Activated CD4-positive, alpha-beta T cell treated with anti-CD3 and anti-CD28 coated beads, Interleukin-2, amount 10 ng/mL, durations not matched to agents 7 days and 5 days (primary cell): ENCODE data around the gene ASAP2. TPM values are rescaled to one million over a fixed set of nuclear protein-coding genes. Genes with fewer than 3 reads are reported as not detected.

Experiments
- CTCF ChIA-PET: fragments of 350-600 bp; sonication (Branson Sonifier 250); formaldehyde crosslinking; loops from one replicate; lab custom pipeline; 2021; ENCODE audit warnings: antibody characterized with exemption; lab: Charles Lee
- POLR2A ChIA-PET: fragments of 350-600 bp; sonication (Branson Sonifier 250); formaldehyde crosslinking; loops from one replicate; lab custom pipeline; 2021; ENCODE audit warnings: antibody characterized with exemption; lab: Charles Lee
- DNase-seq: peaks from one replicate; pipeline ENCODE4 v3.0.0-alpha.2; 2020
- H3K27ac Mint-ChIP-seq: one replicate; pipeline ENCODE4 v1.8.0; 2021; ENCODE audit warnings: mild to moderate bottlenecking, moderate library complexity, mixed read lengths
- H3K27me3 Mint-ChIP-seq: one replicate; pipeline ENCODE4 v1.8.0; 2021; ENCODE audit warnings: mixed read lengths
- H3K36me3 Mint-ChIP-seq: one replicate; pipeline ENCODE4 v1.8.0; 2021; ENCODE audit warnings: low read depth, mixed read lengths
- H3K4me1 Mint-ChIP-seq: one replicate; pipeline ENCODE4 v1.8.0; 2021; ENCODE audit warnings: mixed read lengths
- H3K4me3 Mint-ChIP-seq: one replicate; pipeline ENCODE4 v1.8.0; 2021; ENCODE audit warnings: mild to moderate bottlenecking, moderate library complexity, mixed read lengths
- H3K9me3 Mint-ChIP-seq: one replicate; pipeline ENCODE4 v1.8.0; 2021; ENCODE audit warnings: mixed read lengths
- total RNA-seq, 2 experiments: library from RNA; stranded (reverse); gene quantifications; one replicate each; pipeline ENCODE4 v1.2.3, GENCODE V29; 2021

The ASAP2 gene
- total RNA-seq, 2 experiments from 2014 or later = 0.17 to 0.25 TPM

DNA sequence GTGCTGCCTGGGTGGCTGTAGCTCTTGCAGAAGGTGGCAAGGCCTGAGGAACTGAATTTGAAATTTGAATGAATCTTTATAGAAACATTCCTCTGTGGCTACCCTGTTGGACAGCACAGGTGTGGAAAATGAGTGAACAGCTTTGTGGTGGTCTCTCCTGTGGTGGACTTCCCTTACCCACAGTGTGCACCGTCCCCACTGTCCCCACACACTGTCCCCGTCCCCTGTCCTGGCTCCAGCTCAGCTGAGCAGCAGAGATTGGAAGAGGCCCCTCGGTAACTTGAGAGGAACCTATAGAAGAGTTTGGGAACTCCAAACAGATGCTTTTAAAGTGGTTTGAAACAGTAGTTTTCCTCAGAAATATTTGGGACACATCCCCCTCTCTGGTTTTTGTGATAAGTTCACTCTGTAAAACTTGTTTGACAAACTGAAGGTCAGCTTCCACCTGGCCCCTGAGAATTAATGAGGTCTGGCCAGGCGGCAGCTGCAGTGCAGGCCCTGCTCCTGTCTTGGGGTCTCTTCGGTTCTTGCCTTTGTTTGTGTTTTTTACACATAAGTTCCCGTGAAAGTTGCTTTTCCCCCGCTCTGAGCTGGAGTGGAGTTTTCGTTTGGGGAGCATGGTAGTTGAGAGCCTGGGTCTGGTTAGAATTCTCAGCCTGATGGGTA lies 63.2 kb downstream of the ASAP2 start:
- H3K4me3 Mint-ChIP-seq = no peak overlapping the region
- no peak for DNase-seq
- no peaks in the 10 kb centered on the region for H3K36me3 Mint-ChIP-seq
- peaks cover 12% of the 10 kb centered on the region for H3K27me3 Mint-ChIP-seq
- no peak overlapping the region for H3K27ac Mint-ChIP-seq
- H3K4me1 Mint-ChIP-seq = no peaks in the 10 kb centered on the region
- CTCF ChIA-PET = no interaction called here
- no peaks in the 10 kb centered on the region for H3K9me3 Mint-ChIP-seq
- POLR2A ChIA-PET = no interaction called here

DNA sequence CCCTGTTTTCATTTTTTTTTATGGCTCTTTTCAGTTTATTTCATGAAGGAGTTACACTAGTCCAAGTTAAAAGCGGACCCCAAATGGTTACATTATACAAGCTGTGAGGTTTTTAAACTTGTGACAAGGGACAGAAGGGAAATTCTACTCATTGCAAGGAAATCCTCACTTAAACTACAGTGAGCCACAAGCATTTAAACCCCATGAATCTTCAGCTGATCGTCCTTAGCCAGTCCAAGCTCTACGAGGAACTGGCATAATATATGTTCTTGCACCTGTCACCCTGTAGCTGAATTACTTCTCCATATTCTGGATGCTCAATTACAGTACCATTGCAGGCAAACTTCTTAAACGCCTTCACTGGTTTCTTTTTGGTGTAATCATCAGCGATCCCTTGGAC lies 64.5 kb downstream of the ASAP2 start:
- DNase-seq = no peak
- CTCF ChIA-PET = no interaction called here
- Mint-ChIP-seq H3K4me1 (no peaks in the 10 kb centered on the region), H3K36me3 (no peaks in the 10 kb centered on the region), H3K27ac (no peak overlapping the region), H3K27me3 (peaks cover 12% of the 10 kb centered on the region), H3K4me3 (no peak overlapping the region), H3K9me3 (no peaks in the 10 kb centered on the region)
- POLR2A ChIA-PET = no interaction called here

DNA sequence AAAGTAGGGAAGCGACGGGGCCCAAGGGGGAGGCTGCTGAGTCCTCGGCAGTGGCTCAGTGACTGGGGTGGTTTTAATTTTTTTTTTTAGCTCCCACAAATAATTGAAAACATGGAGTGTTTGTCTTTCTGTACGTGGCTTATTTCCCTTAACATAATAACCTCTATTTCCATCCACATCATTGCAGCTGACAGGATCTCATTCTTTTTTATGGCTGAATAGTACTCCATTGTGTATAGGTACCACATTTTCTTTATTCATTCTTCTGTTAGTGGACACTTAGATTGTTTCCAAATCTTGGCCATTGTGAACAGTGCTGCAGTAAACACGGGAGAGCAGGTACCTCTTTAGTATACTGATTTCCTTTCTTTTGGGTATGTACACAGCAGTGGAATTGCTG lies 65.1 kb downstream of the ASAP2 start:
- no peaks in the 10 kb centered on the region for H3K9me3 Mint-ChIP-seq
- no peaks in the 10 kb centered on the region for H3K4me1 Mint-ChIP-seq
- H3K27me3 Mint-ChIP-seq = peaks cover 12% of the 10 kb centered on the region
- ChIA-PET POLR2A (no interaction called here), CTCF (no interaction called here)
- H3K36me3 Mint-ChIP-seq = no peaks in the 10 kb centered on the region
- H3K27ac Mint-ChIP-seq = no peak overlapping the region
- DNase-seq = no peak
- no peak overlapping the region for H3K4me3 Mint-ChIP-seq

DNA sequence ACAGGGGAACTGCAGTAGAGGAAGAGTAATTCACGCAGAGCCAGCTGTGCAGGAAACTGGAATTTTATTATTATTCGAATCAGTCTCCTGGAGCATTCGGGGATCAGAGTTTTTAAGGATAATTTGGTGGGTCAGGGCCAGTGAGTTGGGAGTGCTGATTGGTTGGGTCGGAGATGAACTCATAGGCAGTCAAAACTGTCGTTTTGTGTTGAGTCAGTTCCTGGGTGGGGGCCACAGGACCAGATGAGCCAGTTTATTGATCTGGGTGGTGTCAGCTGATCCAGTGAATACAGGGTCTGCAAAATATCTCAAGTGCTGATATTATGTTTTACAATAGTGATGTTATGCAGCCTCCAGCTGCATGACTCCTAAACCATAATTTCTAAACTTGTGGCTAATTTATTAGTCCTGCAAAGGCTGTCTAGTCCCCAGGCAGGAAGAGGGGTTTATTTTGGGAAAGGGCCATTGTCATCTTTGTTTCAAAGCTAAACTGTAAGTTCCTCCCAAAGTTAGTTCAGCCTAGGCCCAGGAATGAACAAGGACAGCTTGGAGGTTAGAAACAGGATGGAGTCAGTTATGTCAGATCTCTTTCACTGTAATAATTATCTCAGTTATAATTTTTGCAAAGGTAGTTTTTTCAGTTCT lies 67.0 kb downstream of the ASAP2 start:
- H3K9me3 Mint-ChIP-seq = no peaks in the 10 kb centered on the region

DNA sequence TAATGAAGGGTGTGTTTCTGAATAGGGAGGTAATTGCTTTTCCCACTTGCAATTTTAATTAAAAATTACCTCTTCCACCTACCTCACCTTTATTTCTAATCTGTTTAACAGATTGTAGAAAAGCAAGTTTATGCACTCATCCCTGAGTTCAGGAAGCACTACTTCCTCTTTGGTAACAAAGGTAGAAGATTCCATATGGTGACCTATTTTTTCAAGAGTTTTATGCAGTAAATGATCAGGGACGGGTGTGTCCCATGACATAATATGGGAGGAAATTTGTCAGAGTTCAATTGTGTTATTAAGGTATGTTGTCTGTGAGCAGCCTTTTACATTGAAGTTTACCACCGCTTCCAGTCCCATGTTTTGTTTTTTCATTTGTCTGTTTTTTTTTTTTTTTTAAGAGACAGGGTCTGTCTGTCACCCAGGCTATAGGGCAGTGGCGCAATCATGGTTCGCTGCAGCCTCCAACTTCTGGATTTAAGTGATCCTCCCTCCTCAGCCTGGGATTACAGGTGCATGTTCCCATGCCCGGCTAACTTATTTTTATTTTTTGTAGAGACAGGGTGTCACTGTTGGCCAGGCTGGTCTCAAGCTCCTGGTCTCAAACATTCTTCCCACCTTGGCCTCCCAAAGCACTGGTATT lies 68.2 kb downstream of the ASAP2 start:
- Mint-ChIP-seq H3K4me1 (no peaks in the 10 kb centered on the region), H3K27me3 (peaks cover 15% of the 10 kb centered on the region), H3K9me3 (no peaks in the 10 kb centered on the region), H3K27ac (no peak overlapping the region), H3K4me3 (no peak overlapping the region), H3K36me3 (no peaks in the 10 kb centered on the region)
- CTCF ChIA-PET = interaction anchor here (1.7 kb wide), 1 partner anchor 14 kb away, joined by 4 read pairs; no protein-coding TSS in a partner anchor
- DNase-seq = no peak
- POLR2A ChIA-PET = no interaction called here

More for the DNA sequence above, 67.0 kb downstream of the ASAP2 start:
- ChIA-PET CTCF (interaction anchor here (1.7 kb wide), 1 partner anchor 15 kb away, joined by 4 read pairs; no protein-coding TSS in a partner anchor), POLR2A (no interaction called here)
- Mint-ChIP-seq H3K27me3 (peaks cover 15% of the 10 kb centered on the region), H3K36me3 (no peaks in the 10 kb centered on the region), H3K27ac (no peak overlapping the region), H3K4me1 (no peaks in the 10 kb centered on the region), H3K4me3 (no peak overlapping the region)
- DNase-seq = no peak

DNA sequence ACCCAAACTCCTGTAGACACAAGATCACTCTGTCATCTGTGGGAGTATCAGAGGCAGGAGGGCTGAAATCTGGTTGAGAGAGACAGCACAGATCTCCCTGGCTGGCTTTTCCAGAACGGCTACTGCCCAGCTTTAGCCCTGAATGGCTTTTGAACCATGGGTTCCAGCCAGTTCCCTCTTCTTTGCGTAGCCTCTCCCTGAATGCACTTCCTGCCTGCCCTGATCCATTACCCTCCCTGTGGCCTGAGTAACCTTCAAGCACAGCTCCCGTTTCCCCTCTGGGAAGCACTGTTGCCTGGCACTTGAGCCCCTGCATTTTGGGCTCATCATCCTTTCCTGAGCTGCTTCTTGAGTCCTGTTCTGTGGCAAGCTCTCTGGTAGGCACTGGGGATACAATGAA lies 68.8 kb downstream of the ASAP2 start:
- H3K4me3 Mint-ChIP-seq = no peak overlapping the region
- no peaks in the 10 kb centered on the region for H3K36me3 Mint-ChIP-seq
- peaks cover 15% of the 10 kb centered on the region for H3K27me3 Mint-ChIP-seq
- ChIA-PET POLR2A (no interaction called here), CTCF (interaction anchor here (1.1 kb wide), 1 partner anchor 12 kb away, joined by 3 read pairs; no protein-coding TSS in a partner anchor)
- H3K4me1 Mint-ChIP-seq = no peaks in the 10 kb centered on the region
- no peak for DNase-seq
- no peak overlapping the region for H3K27ac Mint-ChIP-seq
- H3K9me3 Mint-ChIP-seq = no peaks in the 10 kb centered on the region

DNA sequence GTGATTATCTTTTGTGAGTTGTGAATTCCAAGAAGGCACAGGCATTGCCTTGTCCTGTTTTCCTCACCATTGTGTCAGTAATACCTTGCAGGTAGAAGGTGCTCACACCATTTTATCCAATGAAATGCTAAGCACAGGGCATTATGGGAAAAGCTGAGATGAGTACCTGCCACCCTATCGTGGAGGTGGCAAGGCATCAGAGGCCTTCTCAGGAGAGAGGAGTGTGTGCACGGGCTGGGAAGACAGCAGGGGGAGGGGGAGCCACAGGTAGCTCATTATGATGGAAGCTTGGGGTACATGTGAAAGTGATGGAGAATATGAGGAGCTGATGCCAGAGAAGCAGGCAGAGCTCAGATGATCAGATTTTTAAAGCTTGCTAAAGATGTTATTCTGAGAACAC lies 69.5 kb downstream of the ASAP2 start:
- CTCF ChIA-PET = interaction anchor here (1.1 kb wide), 1 partner anchor 13 kb away, joined by 3 read pairs; no protein-coding TSS in a partner anchor
- Mint-ChIP-seq H3K4me1 (no peaks in the 10 kb centered on the region), H3K9me3 (no peaks in the 10 kb centered on the region), H3K4me3 (no peak overlapping the region), H3K27ac (no peak overlapping the region), H3K36me3 (no peaks in the 10 kb centered on the region), H3K27me3 (peaks cover 15% of the 10 kb centered on the region)
- POLR2A ChIA-PET = no interaction called here
- DNase-seq = no peak

DNA sequence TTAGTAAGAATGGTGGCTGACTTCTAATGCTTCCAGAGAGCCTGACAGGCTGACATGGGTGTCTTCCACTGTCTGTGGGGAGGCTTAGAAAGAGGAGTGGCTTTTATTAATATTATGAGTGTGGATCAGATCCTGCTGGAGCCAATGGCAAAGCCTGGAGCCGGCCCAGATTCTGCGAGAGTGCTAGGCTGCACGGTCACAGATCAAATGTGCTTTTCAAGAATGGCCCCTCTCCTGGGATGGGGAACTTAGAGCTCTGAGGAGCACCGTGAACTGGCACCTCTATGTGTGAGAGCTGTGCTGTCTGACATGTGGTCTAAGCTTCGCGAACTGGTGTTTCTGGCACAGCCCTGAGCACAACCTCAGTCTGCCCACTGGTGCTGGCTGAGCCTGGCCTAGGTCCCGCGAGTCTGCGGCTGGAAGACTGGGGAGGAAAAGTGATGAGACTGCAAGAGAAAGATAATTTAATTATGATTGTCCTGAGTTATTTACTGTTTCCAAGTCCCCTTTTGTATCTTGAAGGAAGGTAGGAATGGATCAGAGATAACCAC lies 70.4 kb downstream of the ASAP2 start:
- DNase-seq = no peak
- Mint-ChIP-seq H3K4me1 (no peaks in the 10 kb centered on the region), H3K27me3 (peaks cover 15% of the 10 kb centered on the region), H3K27ac (no peak overlapping the region), H3K4me3 (no peak overlapping the region), H3K9me3 (no peaks in the 10 kb centered on the region), H3K36me3 (no peaks in the 10 kb centered on the region)
- CTCF ChIA-PET = no interaction called here
- POLR2A ChIA-PET = no interaction called here

DNA sequence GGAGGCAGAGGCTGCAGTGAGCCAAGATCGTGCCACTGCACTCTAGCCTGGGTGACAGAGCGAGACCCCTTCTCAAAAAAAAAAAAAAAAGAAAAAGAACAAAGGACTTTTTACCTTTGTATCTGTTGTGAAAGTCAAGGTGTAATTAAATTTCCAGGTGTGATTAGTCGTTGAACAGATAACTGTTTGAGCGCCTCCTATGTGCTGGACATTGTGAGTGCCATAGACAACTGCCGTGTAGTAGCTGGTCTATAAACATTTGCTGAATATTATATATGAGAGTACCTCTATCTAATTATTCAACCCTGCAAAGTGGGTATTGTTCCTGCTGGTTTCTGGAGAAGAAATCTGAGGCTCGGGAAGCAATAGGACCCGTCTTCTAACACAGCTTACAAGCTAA lies 71.8 kb downstream of the ASAP2 start:
- H3K27me3 Mint-ChIP-seq = peaks cover 3% of the 10 kb centered on the region
- H3K27ac Mint-ChIP-seq = no peak overlapping the region
- POLR2A ChIA-PET = no interaction called here
- CTCF ChIA-PET = no interaction called here
- H3K36me3 Mint-ChIP-seq = no peaks in the 10 kb centered on the region
- no peaks in the 10 kb centered on the region for H3K9me3 Mint-ChIP-seq
- no peak for DNase-seq
- no peaks in the 10 kb centered on the region for H3K4me1 Mint-ChIP-seq
- H3K4me3 Mint-ChIP-seq = no peak overlapping the region

DNA sequence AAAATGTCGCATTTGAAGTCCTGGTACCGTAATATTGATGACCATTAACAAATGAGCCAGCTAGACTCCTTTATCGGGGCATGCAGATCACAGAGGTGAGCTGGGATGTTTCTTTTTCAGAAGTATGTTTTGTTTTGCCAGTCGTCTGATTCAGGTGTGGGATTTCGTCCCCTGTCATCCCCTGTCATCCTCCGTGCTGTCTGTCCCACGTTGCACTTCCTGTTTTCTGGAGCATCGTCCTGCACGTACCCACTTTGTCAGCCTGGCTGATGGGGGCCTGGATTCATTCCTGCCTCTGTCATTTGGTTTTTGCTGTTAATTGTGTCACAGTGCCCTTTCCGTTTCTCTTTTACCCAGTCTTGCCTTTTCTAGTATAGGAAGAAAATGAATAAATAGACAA lies 72.8 kb downstream of the ASAP2 start:
- DNase-seq = no peak

DNA sequence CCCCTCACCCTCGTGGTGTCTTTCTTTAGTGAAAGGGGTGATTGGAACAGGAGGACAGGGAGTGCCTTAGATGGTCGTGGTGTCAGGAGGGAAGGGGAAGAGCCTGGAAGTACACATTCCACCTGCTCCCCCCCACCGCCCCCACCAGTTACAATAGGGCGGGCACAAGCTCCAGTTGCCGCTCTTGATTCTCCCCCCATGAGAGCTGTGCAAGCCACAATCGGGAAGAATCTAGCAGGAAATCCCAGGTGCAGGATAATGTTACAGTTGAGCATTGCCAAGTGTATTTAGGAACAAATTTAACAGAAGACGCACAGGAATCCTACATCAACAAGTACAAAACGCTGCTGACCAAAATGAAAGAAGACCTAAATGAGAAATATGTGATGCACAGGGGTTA lies 73.6 kb downstream of the ASAP2 start:
- H3K9me3 Mint-ChIP-seq = no peaks in the 10 kb centered on the region
- no peak for DNase-seq
- peaks cover 3% of the 10 kb centered on the region for H3K27me3 Mint-ChIP-seq
- no peaks in the 10 kb centered on the region for H3K4me1 Mint-ChIP-seq
- no peak overlapping the region for H3K4me3 Mint-ChIP-seq
- CTCF ChIA-PET = no interaction called here
- POLR2A ChIA-PET = no interaction called here
- H3K36me3 Mint-ChIP-seq = no peaks in the 10 kb centered on the region
- no peak overlapping the region for H3K27ac Mint-ChIP-seq

More for the DNA sequence above, 72.8 kb downstream of the ASAP2 start:
- H3K9me3 Mint-ChIP-seq = no peaks in the 10 kb centered on the region
- H3K27ac Mint-ChIP-seq = no peak overlapping the region
- peaks cover 3% of the 10 kb centered on the region for H3K27me3 Mint-ChIP-seq
- no peaks in the 10 kb centered on the region for H3K4me1 Mint-ChIP-seq
- CTCF ChIA-PET = no interaction called here
- H3K4me3 Mint-ChIP-seq = no peak overlapping the region
- H3K36me3 Mint-ChIP-seq = no peaks in the 10 kb centered on the region
- POLR2A ChIA-PET = no interaction called here

DNA sequence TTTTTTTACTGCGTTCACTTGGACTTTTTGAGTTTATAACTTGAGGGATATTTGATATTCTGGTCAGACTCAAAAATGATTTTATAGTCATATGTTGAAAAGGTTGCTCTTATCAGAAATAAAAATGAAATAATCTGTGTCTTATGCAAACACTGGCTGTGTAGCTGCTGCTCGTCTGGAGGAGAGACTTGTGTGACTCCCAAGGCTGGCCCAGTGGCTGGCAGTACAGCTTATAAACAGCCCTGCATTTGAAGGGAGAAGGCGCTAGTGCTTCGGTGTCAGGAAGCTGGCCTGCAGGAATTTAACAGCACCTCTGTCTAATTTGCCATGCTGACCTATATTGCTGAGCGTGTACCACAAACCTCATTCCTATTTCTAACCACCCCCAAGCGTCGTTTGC lies 74.5 kb downstream of the ASAP2 start:
- Mint-ChIP-seq H3K9me3 (no peaks in the 10 kb centered on the region), H3K27ac (no peak overlapping the region), H3K36me3 (no peaks in the 10 kb centered on the region), H3K4me1 (no peaks in the 10 kb centered on the region), H3K4me3 (no peak overlapping the region), H3K27me3 (peaks cover 3% of the 10 kb centered on the region)
- ChIA-PET CTCF (no interaction called here), POLR2A (no interaction called here)
- DNase-seq = no peak
